PC-9 (cell line): ENCODE data around the gene PPP3R1.

Experiments
- EZH2 ChIP-seq: fragments of 200-600 bp; sonication (generic); IDR thresholded peaks from 2 replicates; pipeline ENCODE4 v1.8.0; 2017; ENCODE audit warnings: antibody characterized with exemption, low read depth
- TF ChIP-seq, protein P1 (sequence below): fragments of 200-600 bp; sonication (generic); conservative IDR thresholded peaks from 2 replicates; pipeline ENCODE4 v1.6.1; 2017; ENCODE audit warnings: mixed run types, antibody characterized with exemption, mild to moderate bottlenecking, moderate library complexity

DNA sequence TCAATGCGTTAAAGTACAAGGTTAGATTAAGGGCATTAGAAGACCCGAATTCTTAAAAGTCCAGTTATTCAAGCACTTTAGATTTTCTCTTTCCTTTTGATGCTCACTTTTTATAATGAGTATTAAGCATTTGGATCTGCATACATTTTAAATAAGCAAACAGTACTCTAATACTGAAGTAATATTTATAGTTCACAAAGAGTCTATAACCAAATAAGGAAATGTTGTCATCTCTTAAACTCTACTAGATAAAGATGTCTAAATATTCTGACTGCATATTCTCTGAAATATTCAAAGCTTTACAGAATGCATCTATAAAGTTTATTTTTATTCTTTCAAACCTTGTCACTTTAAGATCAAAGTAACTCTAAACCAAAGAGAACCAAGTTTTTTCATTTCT, 25.5 kb downstream of the PPP3R1 start:
- TF ChIP-seq, protein P1, sequence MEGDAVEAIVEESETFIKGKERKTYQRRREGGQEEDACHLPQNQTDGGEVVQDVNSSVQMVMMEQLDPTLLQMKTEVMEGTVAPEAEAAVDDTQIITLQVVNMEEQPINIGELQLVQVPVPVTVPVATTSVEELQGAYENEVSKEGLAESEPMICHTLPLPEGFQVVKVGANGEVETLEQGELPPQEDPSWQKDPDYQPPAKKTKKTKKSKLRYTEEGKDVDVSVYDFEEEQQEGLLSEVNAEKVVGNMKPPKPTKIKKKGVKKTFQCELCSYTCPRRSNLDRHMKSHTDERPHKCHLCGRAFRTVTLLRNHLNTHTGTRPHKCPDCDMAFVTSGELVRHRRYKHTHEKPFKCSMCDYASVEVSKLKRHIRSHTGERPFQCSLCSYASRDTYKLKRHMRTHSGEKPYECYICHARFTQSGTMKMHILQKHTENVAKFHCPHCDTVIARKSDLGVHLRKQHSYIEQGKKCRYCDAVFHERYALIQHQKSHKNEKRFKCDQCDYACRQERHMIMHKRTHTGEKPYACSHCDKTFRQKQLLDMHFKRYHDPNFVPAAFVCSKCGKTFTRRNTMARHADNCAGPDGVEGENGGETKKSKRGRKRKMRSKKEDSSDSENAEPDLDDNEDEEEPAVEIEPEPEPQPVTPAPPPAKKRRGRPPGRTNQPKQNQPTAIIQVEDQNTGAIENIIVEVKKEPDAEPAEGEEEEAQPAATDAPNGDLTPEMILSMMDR, result no peak
- no peak for TF ChIP-seq EZH2
